PC-3 (cell line): ENCODE data around the gene LGALS7. TPM values are rescaled to one million over a fixed set of nuclear protein-coding genes. Genes with fewer than 3 reads are reported as not detected.
A peak's percentile ranks its signal among the peaks of the same experiment; 100 is the strongest.

Experiments
- ATAC-seq: fragments of 200-7000 bp; cut with Tn5 transposase; 2 replicates; pipeline ENCODE4 v1.9.1; 2020; ENCODE audit warnings: mild to moderate bottlenecking, moderate library complexity
- BruUV-seq: library from RNA; stranded (reverse); fragments of 400-500 nt; replicated peaks from 2 replicates; lab custom pipeline; 2021; lab: Mats Ljungman, UMichigan
- CTCF ChIA-PET: fragments of 300-600 bp; sonication (Branson Sonifier 250); formaldehyde crosslinking; loops from one replicate; lab custom pipeline; 2022; ENCODE audit warnings: antibody characterized with exemption; lab: Charles Lee
- POLR2A ChIA-PET: fragments of 300-600 bp; sonication (Branson Sonifier 250); formaldehyde crosslinking; loops from one replicate; lab custom pipeline; 2022; ENCODE audit warnings: antibody characterized with exemption; ENCODE audit not compliant: unreplicated experiment; lab: Charles Lee
- DNase-seq: peaks from one replicate; pipeline ENCODE4 v3.0.0-alpha.2; 2015
- H2AFZ ChIP-seq: fragments of 300-600 bp; sonication (generic); 2 replicates; pipeline ENCODE4 v1.6.0; 2016; ENCODE audit warnings: antibody characterized with exemption, low read length
- H3F3A ChIP-seq: fragments of 300-600 bp; sonication (generic); one replicate; pipeline ENCODE4 v1.6.0; 2017; ENCODE audit warnings: antibody characterized with exemption, low read length, control low read depth, mild to moderate bottlenecking; ENCODE audit not compliant: unreplicated experiment
- H3K27ac ChIP-seq: fragments of 300-600 bp; sonication (generic); 2 replicates; pipeline ENCODE4 v1.5.1; 2016; ENCODE audit warnings: mild to moderate bottlenecking, low read length
- H3K27me3 ChIP-seq: fragments of 300-600 bp; sonication (generic); 2 replicates; pipeline ENCODE4 v1.6.1; 2016; ENCODE audit warnings: low read length, mixed read lengths
- H3K36me3 ChIP-seq: fragments of 300-600 bp; sonication (generic); 2 replicates; pipeline ENCODE4 v1.6.1; 2016; ENCODE audit warnings: low read depth, mixed run types, low read length, mixed read lengths
- H3K4me1 ChIP-seq: fragments of 300-600 bp; sonication (generic); 2 replicates; pipeline ENCODE4 v1.5.1; 2016; ENCODE audit warnings: low read length; ENCODE audit not compliant: insufficient read depth
- H3K4me2 ChIP-seq: fragments of 300-600 bp; sonication (generic); 2 replicates; pipeline ENCODE4 v1.6.0; 2016; ENCODE audit warnings: low read length
- H3K4me3 ChIP-seq: fragments of 300-600 bp; sonication (generic); 2 replicates; pipeline ENCODE4 v1.5.1; 2016; ENCODE audit warnings: mild to moderate bottlenecking, low read length, mixed read lengths
- H3K79me2 ChIP-seq: fragments of 300-600 bp; sonication (generic); 2 replicates; pipeline ENCODE4 v1.6.1; 2017; ENCODE audit warnings: low read length, mixed read lengths
- H3K9ac ChIP-seq: fragments of 300-600 bp; sonication (generic); 2 replicates; pipeline ENCODE4 v1.6.0; 2016; ENCODE audit warnings: mild to moderate bottlenecking, low read length
- H3K9me2 ChIP-seq: fragments of 300-600 bp; sonication (generic); replicated peaks from 2 replicates; pipeline ENCODE4 v1.6.1; 2016; ENCODE audit warnings: mixed run types, low read length, mixed read lengths
- H3K9me3 ChIP-seq: fragments of 300-600 bp; sonication (generic); 2 replicates; pipeline ENCODE4 v1.6.1; 2016; ENCODE audit warnings: low read length, mixed read lengths
- H4K20me1 ChIP-seq: fragments of 300-600 bp; sonication (generic); 2 replicates; pipeline ENCODE4 v1.6.1; 2016; ENCODE audit warnings: low read length, mixed read lengths
- CTCF ChIP-seq: fragments of 300-600 bp; sonication (generic); conservative IDR thresholded peaks from 2 replicates; pipeline ENCODE4 v1.5.1; 2017; ENCODE audit warnings: antibody characterized with exemption, low read depth, mild to moderate bottlenecking, low read length
- EZH2 ChIP-seq: fragments of 300-600 bp; sonication (generic); IDR thresholded peaks from one replicate; pipeline ENCODE4 v1.6.1; 2017; ENCODE audit warnings: antibody characterized with exemption, mild to moderate bottlenecking, low read length; ENCODE audit not compliant: unreplicated experiment
- EZH2phosphoT487 ChIP-seq: fragments of 300-600 bp; sonication (generic); IDR thresholded peaks from 2 replicates; pipeline ENCODE4 v1.6.1; 2018; ENCODE audit warnings: mild to moderate bottlenecking, antibody characterized with exemption, low read length, borderline replicate concordance
- intact Hi-C: fragments of 100-400 bp; cut with micrococcal nuclease; formaldehyde crosslinking; loops from 2 replicates; pipeline ENCODE4 v1.9.0; 2023
- total RNA-seq: library from RNA; depleted of rRNA; stranded (reverse); fragments of >200 nt; gene quantifications from 2 replicates; pipeline ENCODE4 v1.2.3, GENCODE V29; 2014

The LGALS7 gene
- total RNA-seq, 1 experiment from 2014 or later: not detected

GRCh38 chr19:38806371-38806770, 33.1 kb upstream of the LGALS7 start:
- Histone ChIP-seq H3K9ac (no peak overlapping the region), H4K20me1 (no peaks in the 10 kb centered on the region), H3K9me3 (no peaks in the 10 kb centered on the region), H3F3A (no peaks in the 10 kb centered on the region), H3K36me3 (no peaks in the 10 kb centered on the region), H3K9me2 (no peaks in the 10 kb centered on the region), H3K4me3 (no peak overlapping the region), H2AFZ (no peak overlapping the region), H3K27me3 (no peaks in the 10 kb centered on the region), H3K27ac (no peak overlapping the region), H3K79me2 (no peaks in the 10 kb centered on the region), H3K4me1 (peaks cover 4% of the 10 kb centered on the region; the same call in 1 of the 2 replicates), H3K4me2 (no peak overlapping the region)
- ChIA-PET CTCF (no interaction called here), POLR2A (no interaction called here)
- TF ChIP-seq EZH2phosphoT487 (no peak), CTCF (no peak), EZH2 (no peak)
- DNase-seq: no peak
- ATAC-seq: no peak
- intact Hi-C loops: no loop called here
- no TSS peak for BruUV-seq

- ChIA-PET CTCF (no interaction called here), POLR2A (no interaction called here)
- H3K4me1 ChIP-seq: peaks cover 4% of the 10 kb centered on the region; the same call in 1 of the 2 replicates
- H3K9me2 ChIP-seq: no peaks in the 10 kb centered on the region
- DNase-seq: peak; percentile 35
- no peaks in the 10 kb centered on the region for H3K27me3 ChIP-seq
- no TSS peak for BruUV-seq
- H4K20me1 ChIP-seq: no peaks in the 10 kb centered on the region
- H2AFZ ChIP-seq: peak overlapping the region; percentile 55; the same call in 1 of the 2 replicates
- no peaks in the 10 kb centered on the region for H3K9me3 ChIP-seq
- H3K27ac ChIP-seq: peak overlapping the region; percentile 25; the same call in 1 of the 2 replicates
- no peak overlapping the region for H3K9ac ChIP-seq
- H3K4me3 ChIP-seq: no peak overlapping the region
- intact Hi-C loops: no loop called here
- H3K4me2 ChIP-seq: no peak overlapping the region; the same call in 1 of the 2 replicates
- TF ChIP-seq EZH2: no peak
- TF ChIP-seq CTCF: no peak
- no peak for TF ChIP-seq EZH2phosphoT487
- no peaks in the 10 kb centered on the region for H3K36me3 ChIP-seq
- no peaks in the 10 kb centered on the region for H3K79me2 ChIP-seq
- peak; percentile 60 for ATAC-seq
- H3F3A ChIP-seq: no peaks in the 10 kb centered on the region
These were observed 31.9 kb upstream of the LGALS7 start for GRCh38 chr19:38805180-38805579.

GRCh38 chr19:38803543-38803942, 30.2 kb upstream of the LGALS7 start:
- Histone ChIP-seq H3K4me1 (peaks cover 12% of the 10 kb centered on the region), H3K27me3 (no peaks in the 10 kb centered on the region), H4K20me1 (no peaks in the 10 kb centered on the region), H3K9me2 (no peaks in the 10 kb centered on the region), H3K9me3 (no peaks in the 10 kb centered on the region), H2AFZ (no peak overlapping the region), H3K4me2 (no peak overlapping the region), H3K27ac (no peak overlapping the region), H3K36me3 (no peaks in the 10 kb centered on the region), H3F3A (no peaks in the 10 kb centered on the region), H3K79me2 (no peaks in the 10 kb centered on the region), H3K9ac (no peak overlapping the region), H3K4me3 (no peak overlapping the region)
- intact Hi-C loops: no loop called here
- ATAC-seq (no peak), DNase-seq (no peak)
- CTCF ChIA-PET: no interaction called here
- POLR2A ChIA-PET: no interaction called here
- no peak for TF ChIP-seq EZH2phosphoT487
- TF ChIP-seq CTCF: no peak
- TF ChIP-seq EZH2: no peak
- BruUV-seq: no TSS peak
